OCI-LY3 (cell line): ENCODE data around the gene KLHL3.

Experiments
- EZH2phosphoT487 ChIP-seq: fragments of 200-600 bp; shearing (Covaris generic); IDR thresholded peaks from 2 replicates; pipeline ENCODE4 v1.6.1; 2018; ENCODE audit warnings: antibody characterized with exemption, mixed run types, low read depth
- TF ChIP-seq, protein P1 (sequence below): fragments of 200-600, 300-600 bp; sonication (generic); IDR thresholded peaks from 2 replicates; pipeline ENCODE4 v1.5.1; 2014; ENCODE audit warnings: antibody characterized with exemption, low read length, low read depth

GRCh38 chr5:137636830-137637714, 98.8 kb downstream of the KLHL3 start:
- TF ChIP-seq, protein P1, sequence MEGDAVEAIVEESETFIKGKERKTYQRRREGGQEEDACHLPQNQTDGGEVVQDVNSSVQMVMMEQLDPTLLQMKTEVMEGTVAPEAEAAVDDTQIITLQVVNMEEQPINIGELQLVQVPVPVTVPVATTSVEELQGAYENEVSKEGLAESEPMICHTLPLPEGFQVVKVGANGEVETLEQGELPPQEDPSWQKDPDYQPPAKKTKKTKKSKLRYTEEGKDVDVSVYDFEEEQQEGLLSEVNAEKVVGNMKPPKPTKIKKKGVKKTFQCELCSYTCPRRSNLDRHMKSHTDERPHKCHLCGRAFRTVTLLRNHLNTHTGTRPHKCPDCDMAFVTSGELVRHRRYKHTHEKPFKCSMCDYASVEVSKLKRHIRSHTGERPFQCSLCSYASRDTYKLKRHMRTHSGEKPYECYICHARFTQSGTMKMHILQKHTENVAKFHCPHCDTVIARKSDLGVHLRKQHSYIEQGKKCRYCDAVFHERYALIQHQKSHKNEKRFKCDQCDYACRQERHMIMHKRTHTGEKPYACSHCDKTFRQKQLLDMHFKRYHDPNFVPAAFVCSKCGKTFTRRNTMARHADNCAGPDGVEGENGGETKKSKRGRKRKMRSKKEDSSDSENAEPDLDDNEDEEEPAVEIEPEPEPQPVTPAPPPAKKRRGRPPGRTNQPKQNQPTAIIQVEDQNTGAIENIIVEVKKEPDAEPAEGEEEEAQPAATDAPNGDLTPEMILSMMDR: no peak
- TF ChIP-seq EZH2phosphoT487: no peak
